Calu3 (cell line): ENCODE measurements around the gene COL11A1. TPM values are rescaled to one million over a fixed set of nuclear protein-coding genes. Genes with fewer than 3 reads are reported as not detected.

ENCODE experiments used
- BruUV-seq: library from RNA; stranded (reverse); fragments of 400-500 nt; replicated peaks from 2 replicates; lab custom pipeline; 2021; lab: Mats Ljungman, UMichigan
- CTCF ChIA-PET: fragments of 300-600 bp; sonication (Branson Sonifier 250); formaldehyde crosslinking; loops from one replicate; lab custom pipeline; 2022; ENCODE audit warnings: antibody characterized with exemption; lab: Charles Lee
- DNase-seq: peaks from one replicate; pipeline ENCODE4 v3.0.0; 2022
- H3K27ac Mint-ChIP-seq: one replicate; pipeline ENCODE4 v1.8.0; 2022; ENCODE audit warnings: mixed read lengths; ENCODE audit not compliant: unreplicated experiment
- H3K27me3 Mint-ChIP-seq: one replicate; pipeline ENCODE4 v1.8.0; 2022; ENCODE audit warnings: mixed read lengths; ENCODE audit not compliant: unreplicated experiment
- H3K36me3 Mint-ChIP-seq: one replicate; pipeline ENCODE4 v1.8.0; 2022; ENCODE audit warnings: mild to moderate bottlenecking, moderate library complexity, mixed read lengths; ENCODE audit not compliant: insufficient read depth, unreplicated experiment
- H3K4me1 Mint-ChIP-seq: one replicate; pipeline ENCODE4 v1.8.0; 2022; ENCODE audit warnings: mild to moderate bottlenecking, low read depth, mixed read lengths; ENCODE audit not compliant: unreplicated experiment
- H3K4me3 Mint-ChIP-seq: one replicate; pipeline ENCODE4 v1.8.0; 2022; ENCODE audit warnings: mild to moderate bottlenecking, low read depth, moderate library complexity, mixed read lengths; ENCODE audit not compliant: unreplicated experiment
- H3K9me3 Mint-ChIP-seq: one replicate; pipeline ENCODE4 v1.8.0; 2022; ENCODE audit warnings: low read depth, mixed read lengths; ENCODE audit not compliant: unreplicated experiment
- CTCF ChIP-seq: fragments of 200-600 bp; IDR thresholded peaks from one replicate; pipeline ENCODE4 v1.8.0; 2022; ENCODE audit warnings: antibody characterized with exemption; ENCODE audit not compliant: unreplicated experiment
- intact Hi-C: fragments of 100-400 bp; cut with micrococcal nuclease; formaldehyde crosslinking; loops from one replicate; pipeline ENCODE4 v1.10.0; 2022; ENCODE audit not compliant: unreplicated experiment
- total RNA-seq: library from RNA; stranded (reverse); gene quantifications from 2 replicates; pipeline ENCODE4 v1.2.3, GENCODE V29; 2022

Gene COL11A1
- total RNA-seq, 1 experiment from 2014 or later: not detected

GRCh38 chr1:102919659-102920058 lies 188.7 kb downstream of the COL11A1 start:
- no peaks in the 10 kb centered on the region for H3K27me3 Mint-ChIP-seq
- no peaks in the 10 kb centered on the region for H3K36me3 Mint-ChIP-seq
- TF ChIP-seq CTCF: no peak
- no TSS peak for BruUV-seq
- H3K27ac Mint-ChIP-seq: no peak overlapping the region
- CTCF ChIA-PET: no interaction called here
- H3K4me1 Mint-ChIP-seq: no peaks in the 10 kb centered on the region
- intact Hi-C loops: no loop called here
- no peaks in the 10 kb centered on the region for H3K9me3 Mint-ChIP-seq
- H3K4me3 Mint-ChIP-seq: no peak overlapping the region
- no peak for DNase-seq

GRCh38 chr1:102901996-102902395 lies 206.3 kb downstream of the COL11A1 start:
- TF ChIP-seq CTCF: no peak
- Mint-ChIP-seq H3K27ac (no peak overlapping the region), H3K36me3 (no peaks in the 10 kb centered on the region), H3K9me3 (peaks cover 3% of the 10 kb centered on the region), H3K27me3 (no peaks in the 10 kb centered on the region), H3K4me3 (no peak overlapping the region), H3K4me1 (no peaks in the 10 kb centered on the region)
- BruUV-seq: no TSS peak
- DNase-seq: no peak
- CTCF ChIA-PET: no interaction called here
- intact Hi-C loops: no loop called here

- DNase-seq: no peak
- Mint-ChIP-seq H3K36me3 (no peaks in the 10 kb centered on the region), H3K4me1 (no peaks in the 10 kb centered on the region), H3K4me3 (no peak overlapping the region), H3K9me3 (peaks cover 3% of the 10 kb centered on the region), H3K27me3 (no peaks in the 10 kb centered on the region), H3K27ac (no peak overlapping the region)
- TF ChIP-seq CTCF: no peak
- no TSS peak for BruUV-seq
- CTCF ChIA-PET: no interaction called here
- intact Hi-C loops: no loop called here
These were observed 208.4 kb downstream of the COL11A1 start for GRCh38 chr1:102899935-102900334.

- H3K4me3 Mint-ChIP-seq: no peak overlapping the region
- CTCF ChIA-PET: no interaction called here
- H3K9me3 Mint-ChIP-seq: peaks cover 3% of the 10 kb centered on the region
- no TSS peak for BruUV-seq
- no peaks in the 10 kb centered on the region for H3K36me3 Mint-ChIP-seq
- no peak for TF ChIP-seq CTCF
- intact Hi-C loops: no loop called here
- no peak for DNase-seq
- no peaks in the 10 kb centered on the region for H3K4me1 Mint-ChIP-seq
- H3K27me3 Mint-ChIP-seq: no peaks in the 10 kb centered on the region
- H3K27ac Mint-ChIP-seq: no peak overlapping the region
These were observed 210.8 kb downstream of the COL11A1 start for GRCh38 chr1:102897557-102897956.
